Measurements from ENCODE around the gene HOXA10.

Gene HOXA10

GRCh38 chr7:27173956-27174873 lies at the start of gene HOXA10:
HOXA10 (minus strand) TSS chr7:27174320; CDS start chr7:27174306, 14 bp downstream.
- Histone ChIP-seq H3K79me2 (ENCODE audit: low read length) (no peaks in the 10 kb centered on the region), H3K4me2 (ENCODE audit: low read length) (no peak within 1 kb of the TSS), H2AFZ (ENCODE audit: low read depth, low read length) (no peak within 1 kb of the TSS), H3K9me3 (ENCODE audit: insufficient read depth, low read length) (no peaks in the 10 kb centered on the region), H3K4me1 (ENCODE audit: low read length) (no peaks in the 10 kb centered on the region), H3K27ac (ENCODE audit: low read length) (no peak within 1 kb of the TSS), H3K9ac (ENCODE audit: low read length) (no peak within 1 kb of the TSS), H3K27me3 (ENCODE audit: low read depth, low read length) (no peaks in the 10 kb centered on the region), H4K20me1 (ENCODE audit: insufficient read depth, low read length) (no peaks in the 10 kb centered on the region), H3K4me3 (ENCODE audit: low read length) (no peak within 1 kb of the TSS), H3K36me3 (replicated peaks; ENCODE audit: low read depth, low read length) (no peaks in the 10 kb centered on the region)
- TF ChIP-seq EZH2phosphoT487 (IDR thresholded peaks at IDR 0.05; ENCODE audit: low read depth) (no peak), CTCF (IDR thresholded peaks at IDR 0.05; ENCODE audit: low read depth, low read length) (no peak)

DNA sequence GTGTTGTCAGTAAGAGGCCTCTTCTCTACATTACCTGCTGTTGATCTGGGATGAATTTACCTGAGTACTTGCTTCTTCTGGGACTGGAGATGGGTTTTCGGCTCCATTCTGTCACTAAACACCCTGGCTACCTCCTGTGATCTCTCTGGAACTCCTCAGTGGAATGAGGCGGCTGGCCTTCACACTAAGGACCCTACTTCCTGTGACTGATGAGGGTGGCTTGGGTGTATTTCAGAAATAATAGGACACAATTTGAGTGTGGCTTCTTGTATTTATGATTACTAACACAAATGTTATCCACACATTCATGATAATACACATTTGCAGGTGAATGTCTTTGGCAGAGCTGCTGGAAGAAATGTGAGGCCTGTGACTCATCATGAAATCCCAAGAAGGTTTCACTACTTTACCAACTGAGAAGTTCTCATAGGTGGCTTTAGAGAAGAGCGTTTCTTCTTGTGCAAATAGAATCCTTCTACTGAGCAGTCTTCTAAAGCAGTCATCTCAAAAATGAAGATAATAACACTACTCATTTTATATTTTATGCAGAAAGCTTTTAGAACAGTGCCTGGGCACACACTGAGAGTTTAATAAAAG lies 47.2 kb upstream of the HOXA10 start:
- H3K4me3 ChIP-seq (ENCODE audit: low read length) = no peak overlapping the region
- H3K4me2 ChIP-seq (ENCODE audit: low read length) = peak overlapping the region; percentile 29
- H2AFZ ChIP-seq (ENCODE audit: low read depth, low read length) = no peak overlapping the region
- no peak overlapping the region for H3K9ac ChIP-seq (ENCODE audit: low read length)
- no peak for TF ChIP-seq EZH2phosphoT487 (IDR thresholded peaks at IDR 0.05; ENCODE audit: low read depth)
- no peak for TF ChIP-seq CTCF (IDR thresholded peaks at IDR 0.05; ENCODE audit: low read depth, low read length)
- peaks cover 20% of the 10 kb centered on the region for H3K27me3 ChIP-seq (ENCODE audit: low read depth, low read length)
- H3K4me1 ChIP-seq (ENCODE audit: low read length) = peaks cover 13% of the 10 kb centered on the region
- H3K79me2 ChIP-seq (ENCODE audit: low read length) = no peaks in the 10 kb centered on the region
- H3K36me3 ChIP-seq (replicated peaks; ENCODE audit: low read depth, low read length) = no peaks in the 10 kb centered on the region
- no peaks in the 10 kb centered on the region for H4K20me1 ChIP-seq (ENCODE audit: insufficient read depth, low read length)
- H3K27ac ChIP-seq (ENCODE audit: low read length) = no peak overlapping the region
- no peaks in the 10 kb centered on the region for H3K9me3 ChIP-seq (ENCODE audit: insufficient read depth, low read length)

- TF ChIP-seq EZH2phosphoT487 (IDR thresholded peaks at IDR 0.05; ENCODE audit: low read depth) (no peak), CTCF (IDR thresholded peaks at IDR 0.05; ENCODE audit: low read depth, low read length) (no peak)
- Histone ChIP-seq H3K36me3 (replicated peaks; ENCODE audit: low read depth, low read length) (no peaks in the 10 kb centered on the region), H3K9me3 (ENCODE audit: insufficient read depth, low read length) (no peaks in the 10 kb centered on the region), H3K27me3 (ENCODE audit: low read depth, low read length) (peaks cover 20% of the 10 kb centered on the region), H4K20me1 (ENCODE audit: insufficient read depth, low read length) (no peaks in the 10 kb centered on the region), H3K4me2 (ENCODE audit: low read length) (no peak overlapping the region), H3K9ac (ENCODE audit: low read length) (no peak overlapping the region), H3K4me1 (ENCODE audit: low read length) (peaks cover 13% of the 10 kb centered on the region), H3K27ac (ENCODE audit: low read length) (no peak overlapping the region), H3K4me3 (ENCODE audit: low read length) (no peak overlapping the region), H2AFZ (ENCODE audit: low read depth, low read length) (no peak overlapping the region), H3K79me2 (ENCODE audit: low read length) (no peaks in the 10 kb centered on the region)
These were observed 46.4 kb upstream of the HOXA10 start for GRCh38 chr7:27220440-27220955.

- TF ChIP-seq CTCF (IDR thresholded peaks at IDR 0.05; ENCODE audit: low read depth, low read length) (no peak), EZH2phosphoT487 (IDR thresholded peaks at IDR 0.05; ENCODE audit: low read depth) (no peak)
- no peaks in the 10 kb centered on the region for H3K79me2 ChIP-seq (ENCODE audit: low read length)
- H3K4me2 ChIP-seq (ENCODE audit: low read length) = no peak overlapping the region
- H3K4me3 ChIP-seq (ENCODE audit: low read length) = no peak overlapping the region
- H3K4me1 ChIP-seq (ENCODE audit: low read length) = peaks cover 13% of the 10 kb centered on the region
- peaks cover 20% of the 10 kb centered on the region for H3K27me3 ChIP-seq (ENCODE audit: low read depth, low read length)
- H3K9me3 ChIP-seq (ENCODE audit: insufficient read depth, low read length) = no peaks in the 10 kb centered on the region
- H3K9ac ChIP-seq (ENCODE audit: low read length) = no peak overlapping the region
- H4K20me1 ChIP-seq (ENCODE audit: insufficient read depth, low read length) = no peaks in the 10 kb centered on the region
- H2AFZ ChIP-seq (ENCODE audit: low read depth, low read length) = no peak overlapping the region
- H3K36me3 ChIP-seq (replicated peaks; ENCODE audit: low read depth, low read length) = no peaks in the 10 kb centered on the region
- no peak overlapping the region for H3K27ac ChIP-seq (ENCODE audit: low read length)
These were observed 45.7 kb upstream of the HOXA10 start for GRCh38 chr7:27219821-27220220.
